ENCODE data around the gene NPPA.

DNA sequence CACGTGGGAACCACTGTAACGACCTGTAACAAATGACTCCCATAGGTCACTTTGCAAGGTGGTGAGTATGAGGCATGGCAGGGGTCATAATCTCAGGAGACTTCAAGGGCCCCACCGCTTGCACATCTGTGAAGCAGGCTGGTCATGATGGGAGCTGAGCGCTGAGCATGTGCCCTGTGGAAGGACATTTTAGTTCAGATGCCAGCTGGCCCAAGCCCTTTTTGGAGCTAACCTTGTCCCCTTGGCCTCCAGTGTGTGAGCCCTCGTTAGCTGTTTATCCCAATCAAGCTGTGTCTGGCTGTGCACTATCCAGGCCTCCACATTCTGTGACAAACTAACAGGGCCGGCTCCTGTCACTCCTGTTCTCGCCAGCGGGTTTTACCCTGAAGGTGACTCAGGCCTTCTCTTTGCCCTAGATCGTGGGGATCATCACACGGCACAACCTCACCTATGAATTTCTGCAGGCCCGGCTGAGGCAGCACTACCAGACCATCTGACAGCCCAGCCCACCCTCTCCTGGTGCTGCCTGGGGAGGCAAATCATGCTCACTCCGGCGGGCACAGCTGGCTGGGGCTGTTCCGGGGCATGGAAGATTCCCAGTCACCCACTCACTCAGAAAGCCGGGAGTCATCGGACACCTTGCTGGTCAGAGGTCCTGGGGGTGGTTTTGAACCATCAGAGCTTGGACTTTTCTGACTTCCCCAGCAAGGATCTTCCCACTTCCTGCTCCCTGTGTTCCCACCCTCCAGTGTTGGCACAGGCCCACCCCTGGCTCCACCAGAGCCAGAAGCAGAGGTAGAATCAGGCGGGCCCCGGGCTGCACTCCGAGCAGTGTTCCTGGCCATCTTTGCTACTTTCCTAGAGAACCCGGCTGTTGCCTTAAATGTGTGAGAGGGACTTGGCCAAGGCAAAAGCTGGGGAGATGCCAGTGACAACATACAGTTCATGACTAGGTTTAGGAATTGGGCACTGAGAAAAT, 7.6 kb downstream of the NPPA start:
- no peak for TF ChIP-seq CTCF (conservative IDR thresholded peaks at IDR 0.05 in 1 of 2, IDR thresholded peaks at IDR 0.05 in 1 of 2; ENCODE audit: low read depth in 1 of 2, low read length in 2 of 2)
- TF ChIP-seq EZH2 (IDR thresholded peaks at IDR 0.05; ENCODE audit: low read length, missing control alignments): no peak

Data from fibroblast of lung (primary cell).